ENCODE data around the gene MTERF1. TPM values are rescaled to one million over a fixed set of nuclear protein-coding genes. Genes with fewer than 3 reads are reported as not detected.
A peak's percentile ranks its signal among the peaks of the same experiment; 100 is the strongest.
"Not testable (repeated sequence)": the region's sequence is repeated elsewhere in the genome, so short reads cannot be mapped to it uniquely, and the experiment has no call there.

MTERF1 gene
- total and polyA plus RNA-seq, 2 donors (not counting 1 experiment from before 2014, with no cell fraction given), result 8.8 to 10.9 TPM

GRCh38 chr7:91869661-91870060, 10.8 kb downstream of the MTERF1 start:
- Histone ChIP-seq H4K20me1 (ENCODE audit: control insufficient read depth, extremely low read depth, insufficient read depth, low read length) (no peaks in the 10 kb centered on the region), H3K4me3 (replicated peaks in 1 of 4; ENCODE audit: control extremely low read depth in 1 of 4, insufficient read depth in 1 of 4, low read depth in 3 of 4, low read length in 4 of 4) (no peak overlapping the region), H3K79me2 (ENCODE audit: control insufficient read depth, insufficient read depth, low read length) (no peaks in the 10 kb centered on the region), H3K4me1 (ENCODE audit: control insufficient read depth, extremely low read depth, insufficient read depth, low read length) (no peaks in the 10 kb centered on the region), H2AFZ (ENCODE audit: low read length) (no peak overlapping the region), H3K27ac (ENCODE audit: insufficient read depth, low read length) (no peak overlapping the region), H3K27me3 (ENCODE audit: control insufficient read depth, insufficient read depth, low read length) (no peaks in the 10 kb centered on the region), H3K36me3 (ENCODE audit: control insufficient read depth, insufficient read depth, low read length) (no peaks in the 10 kb centered on the region), H3K9ac (ENCODE audit: insufficient read depth, low read length) (no peak overlapping the region), H3K4me2 (ENCODE audit: extremely low read depth, insufficient read depth, low read length) (no peak overlapping the region), H3K9me3 (ENCODE audit: control insufficient read depth, insufficient read depth, low read depth, low read length) (no peaks in the 10 kb centered on the region)
- DNase-seq (ENCODE audit: low read depth in 2 of 2), result no peak
- TF ChIP-seq CTCF (conservative IDR thresholded peaks at IDR 0.05 in 1 of 2, IDR thresholded peaks at IDR 0.05 in 1 of 2; ENCODE audit: low read depth in 1 of 2, low read length in 2 of 2), result peak in 1 of 2 donors; percentile 11
- no peak for TF ChIP-seq EZH2 (IDR thresholded peaks at IDR 0.05; ENCODE audit: low read length, missing control alignments)

GRCh38 chr7:91866599-91867148, 13.8 kb downstream of the MTERF1 start:
- no peaks in the 10 kb centered on the region for H3K27me3 ChIP-seq (ENCODE audit: control insufficient read depth, insufficient read depth, low read length)
- H4K20me1 ChIP-seq (ENCODE audit: control insufficient read depth, extremely low read depth, insufficient read depth, low read length), result no peaks in the 10 kb centered on the region
- no peaks in the 10 kb centered on the region for H3K79me2 ChIP-seq (ENCODE audit: control insufficient read depth, insufficient read depth, low read length)
- H3K9me3 ChIP-seq (ENCODE audit: control insufficient read depth, insufficient read depth, low read depth, low read length), result no peaks in the 10 kb centered on the region
- no peaks in the 10 kb centered on the region for H3K4me1 ChIP-seq (ENCODE audit: control insufficient read depth, extremely low read depth, insufficient read depth, low read length)
- no peak overlapping the region for H3K4me3 ChIP-seq (replicated peaks in 1 of 4; ENCODE audit: control extremely low read depth in 1 of 4, insufficient read depth in 1 of 4, low read depth in 3 of 4, low read length in 4 of 4)
- H3K36me3 ChIP-seq (ENCODE audit: control insufficient read depth, insufficient read depth, low read length), result no peaks in the 10 kb centered on the region
- no peak overlapping the region for H2AFZ ChIP-seq (ENCODE audit: low read length)
- no peak overlapping the region for H3K27ac ChIP-seq (ENCODE audit: insufficient read depth, low read length)
- H3K9ac ChIP-seq (ENCODE audit: insufficient read depth, low read length), result no peak overlapping the region
- H3K4me2 ChIP-seq (ENCODE audit: extremely low read depth, insufficient read depth, low read length), result no peak overlapping the region
- TF ChIP-seq EZH2 (IDR thresholded peaks at IDR 0.05; ENCODE audit: low read length, missing control alignments) (no peak), CTCF (conservative IDR thresholded peaks at IDR 0.05 in 1 of 2, IDR thresholded peaks at IDR 0.05 in 1 of 2; ENCODE audit: low read depth in 1 of 2, low read length in 2 of 2) (no peak)
- peak in 1 of 2 donors; percentile 17 for DNase-seq (ENCODE audit: low read depth in 2 of 2)

- Histone ChIP-seq H3K27me3 (ENCODE audit: control insufficient read depth, insufficient read depth, low read length) (no peaks in the 10 kb centered on the region), H3K4me1 (ENCODE audit: control insufficient read depth, extremely low read depth, insufficient read depth, low read length) (no peaks in the 10 kb centered on the region), H3K36me3 (ENCODE audit: control insufficient read depth, insufficient read depth, low read length) (no peaks in the 10 kb centered on the region), H3K79me2 (ENCODE audit: control insufficient read depth, insufficient read depth, low read length) (no peaks in the 10 kb centered on the region), H3K9me3 (ENCODE audit: control insufficient read depth, insufficient read depth, low read depth, low read length) (no peaks in the 10 kb centered on the region), H3K27ac (ENCODE audit: insufficient read depth, low read length) (no peak overlapping the region), H3K4me3 (replicated peaks in 1 of 4; ENCODE audit: control extremely low read depth in 1 of 4, insufficient read depth in 1 of 4, low read depth in 3 of 4, low read length in 4 of 4) (no peak overlapping the region), H4K20me1 (ENCODE audit: control insufficient read depth, extremely low read depth, insufficient read depth, low read length) (no peaks in the 10 kb centered on the region), H3K4me2 (ENCODE audit: extremely low read depth, insufficient read depth, low read length) (no peak overlapping the region), H3K9ac (ENCODE audit: insufficient read depth, low read length) (no peak overlapping the region), H2AFZ (ENCODE audit: low read length) (no peak overlapping the region)
- DNase-seq (ENCODE audit: low read depth in 2 of 2), result no peak
- TF ChIP-seq EZH2 (IDR thresholded peaks at IDR 0.05; ENCODE audit: low read length, missing control alignments) (no peak), CTCF (conservative IDR thresholded peaks at IDR 0.05 in 1 of 2, IDR thresholded peaks at IDR 0.05 in 1 of 2; ENCODE audit: low read depth in 1 of 2, low read length in 2 of 2) (no peak)
Observed at GRCh38 chr7:91865511-91865910, 15.0 kb downstream of the MTERF1 start.

- not testable (repeated sequence) for H3K27me3 ChIP-seq (ENCODE audit: control insufficient read depth, insufficient read depth, low read length); H3K4me3 ChIP-seq (replicated peaks in 1 of 4; ENCODE audit: control extremely low read depth in 1 of 4, insufficient read depth in 1 of 4, low read depth in 3 of 4, low read length in 4 of 4); H3K4me1 ChIP-seq (ENCODE audit: control insufficient read depth, extremely low read depth, insufficient read depth, low read length); DNase-seq (ENCODE audit: low read depth in 2 of 2); H3K79me2 ChIP-seq (ENCODE audit: control insufficient read depth, insufficient read depth, low read length); H2AFZ ChIP-seq (ENCODE audit: low read length); H3K9ac ChIP-seq (ENCODE audit: insufficient read depth, low read length); H4K20me1 ChIP-seq (ENCODE audit: control insufficient read depth, extremely low read depth, insufficient read depth, low read length); H3K4me2 ChIP-seq (ENCODE audit: extremely low read depth, insufficient read depth, low read length); H3K27ac ChIP-seq (ENCODE audit: insufficient read depth, low read length); H3K9me3 ChIP-seq (ENCODE audit: control insufficient read depth, insufficient read depth, low read depth, low read length); H3K36me3 ChIP-seq (ENCODE audit: control insufficient read depth, insufficient read depth, low read length)
Observed at GRCh38 chr7:91864604-91865003, 15.9 kb downstream of the MTERF1 start.

Data from fibroblast of lung (primary cell).